ENCODE results near the gene NFATC2.

The NFATC2 gene

DNA sequence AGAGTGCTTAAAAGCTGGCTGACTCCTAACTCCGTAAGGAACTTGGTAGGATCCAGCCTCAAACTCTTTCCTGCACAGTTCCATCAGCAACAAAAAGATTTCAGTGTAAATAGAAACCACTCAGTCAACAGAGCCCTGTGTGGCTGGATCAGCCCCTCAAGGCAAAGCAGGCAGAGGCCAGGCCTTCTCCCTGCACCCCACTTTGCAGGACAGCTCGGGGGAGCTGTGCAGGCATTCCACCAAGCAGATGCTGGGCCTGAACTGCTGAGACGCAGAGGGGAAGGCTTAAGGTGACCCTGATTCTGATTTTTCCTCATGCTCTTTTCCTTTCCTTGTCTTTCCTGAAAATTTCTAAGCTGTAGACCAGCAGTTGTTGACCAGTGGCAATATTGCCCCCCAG lies 91.5 kb downstream of the NFATC2 start:
- no peak for DNase-seq (ENCODE audit: low spot score)

- DNase-seq (ENCODE audit: low spot score) = no peak
These were observed 92.3 kb downstream of the NFATC2 start for GRCh38 chr20:51450221-51450712.

DNA sequence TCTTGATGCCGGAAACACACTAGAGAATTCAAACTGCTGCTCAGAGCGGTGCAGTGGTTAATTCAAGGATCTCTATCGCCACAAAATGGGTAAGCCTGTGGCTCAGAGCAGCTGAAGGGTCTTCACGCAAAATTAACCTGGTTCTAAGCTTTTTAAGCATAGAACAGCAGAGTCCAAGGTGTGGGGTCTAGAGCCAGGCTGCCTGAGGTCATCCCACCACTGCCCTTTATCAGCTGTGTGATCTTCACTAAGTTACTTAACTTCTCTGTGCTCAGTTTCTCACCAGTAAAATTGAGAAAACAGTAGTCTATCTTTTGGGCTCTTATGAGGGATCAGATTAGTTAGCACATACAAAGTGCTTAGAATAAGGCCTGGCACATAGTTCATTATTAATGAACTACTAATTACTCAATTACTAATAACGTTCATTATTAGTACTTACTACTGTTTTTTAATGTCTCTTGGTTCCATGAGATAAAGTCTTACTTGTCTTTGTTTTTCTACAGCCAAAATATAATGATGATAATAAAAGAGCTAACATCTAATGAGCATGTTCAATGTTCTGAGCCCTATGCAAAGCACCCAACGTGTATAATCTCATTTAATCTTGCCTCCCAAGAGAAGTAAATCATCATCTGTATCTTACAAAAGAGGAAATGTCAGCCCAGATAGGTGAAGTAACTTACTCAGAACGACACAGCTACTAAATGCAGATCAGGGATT lies 92.9 kb downstream of the NFATC2 start:
- no peak for DNase-seq (ENCODE audit: low spot score)

GRCh38 chr20:51447765-51448148 lies 94.8 kb downstream of the NFATC2 start:
- DNase-seq (ENCODE audit: low spot score) = no peak

- no peak for DNase-seq (ENCODE audit: low spot score)
These were observed 95.3 kb downstream of the NFATC2 start for GRCh38 chr20:51447097-51447764.

DNA sequence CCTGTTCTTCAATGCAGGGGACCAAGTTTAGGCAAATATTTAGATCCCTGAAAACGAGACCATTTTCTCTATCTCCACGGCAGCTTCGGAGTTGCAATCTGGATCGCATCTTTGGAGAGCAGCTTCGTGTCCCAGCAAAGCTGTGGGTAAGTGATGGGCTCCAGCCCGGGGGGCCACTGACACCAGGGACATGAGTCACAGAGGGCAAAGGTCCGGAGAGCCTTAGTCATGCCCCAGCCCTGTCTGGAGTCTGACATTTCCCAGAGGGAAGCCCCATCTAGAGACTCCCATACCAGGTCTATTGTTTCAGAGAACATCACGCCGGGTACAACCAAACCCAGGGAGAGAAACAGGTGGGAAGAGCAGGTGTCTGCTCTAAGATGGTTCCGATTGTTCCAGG lies 95.9 kb downstream of the NFATC2 start:
- DNase-seq (ENCODE audit: low spot score) = peak; percentile 55

GRCh38 chr20:51446230-51446629 lies 96.3 kb downstream of the NFATC2 start:
- no peak for DNase-seq (ENCODE audit: low spot score)

GRCh38 chr20:51445591-51445990 lies 96.9 kb downstream of the NFATC2 start:
- no peak for DNase-seq (ENCODE audit: low spot score)

DNA sequence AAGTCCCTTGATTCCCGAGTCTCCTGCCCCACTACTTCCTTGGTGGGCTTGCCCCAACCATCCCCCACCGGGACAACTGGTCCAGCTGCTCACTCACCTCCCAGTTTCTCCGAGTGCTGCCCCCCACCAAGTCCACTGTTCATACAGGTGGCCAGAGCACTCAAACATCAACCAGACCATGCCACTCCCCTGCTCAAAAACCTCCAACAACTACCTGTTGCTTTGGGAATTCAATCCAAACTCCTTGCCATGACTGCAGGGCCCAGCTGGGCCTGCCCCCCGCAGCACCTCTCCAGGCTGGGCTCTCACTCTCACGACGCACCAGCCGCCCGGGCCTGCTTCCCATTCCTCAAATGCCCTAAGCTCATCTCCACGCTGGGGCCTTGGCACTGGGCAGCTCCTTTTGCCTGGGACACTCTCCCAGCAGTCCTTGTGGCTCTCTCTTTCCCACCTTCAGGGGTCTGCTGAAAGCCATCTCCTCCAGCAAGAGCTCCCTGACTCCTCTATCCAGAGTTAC lies 97.5 kb downstream of the NFATC2 start:
- DNase-seq (ENCODE audit: low spot score) = no peak

DNA sequence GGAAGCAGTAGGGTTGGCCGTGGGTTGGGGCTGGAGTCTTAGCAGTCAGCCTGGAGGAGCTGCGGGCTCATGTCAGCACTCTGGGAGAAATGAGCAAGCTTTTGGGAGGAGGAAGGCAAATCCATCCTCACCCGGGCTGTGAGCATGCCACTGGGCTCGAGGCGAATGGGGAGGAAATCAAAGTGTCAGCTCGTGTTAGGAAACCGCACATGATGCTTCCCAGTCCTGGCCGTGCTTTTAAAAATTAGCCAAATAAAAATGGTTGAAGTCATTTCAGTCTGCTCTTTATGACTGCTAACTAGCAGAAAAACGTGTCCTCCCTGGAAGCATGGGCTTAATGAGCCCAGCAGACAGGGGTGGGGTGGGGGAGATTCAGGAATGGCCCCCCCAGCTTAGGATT lies 98.1 kb downstream of the NFATC2 start:
- no peak for DNase-seq (ENCODE audit: low spot score)

- DNase-seq (ENCODE audit: low spot score) = no peak
These were observed 99.9 kb downstream of the NFATC2 start for GRCh38 chr20:51442602-51443001.

- DNase-seq (ENCODE audit: low spot score) = no peak
These were observed 101.9 kb downstream of the NFATC2 start for GRCh38 chr20:51440589-51440988.

DNA sequence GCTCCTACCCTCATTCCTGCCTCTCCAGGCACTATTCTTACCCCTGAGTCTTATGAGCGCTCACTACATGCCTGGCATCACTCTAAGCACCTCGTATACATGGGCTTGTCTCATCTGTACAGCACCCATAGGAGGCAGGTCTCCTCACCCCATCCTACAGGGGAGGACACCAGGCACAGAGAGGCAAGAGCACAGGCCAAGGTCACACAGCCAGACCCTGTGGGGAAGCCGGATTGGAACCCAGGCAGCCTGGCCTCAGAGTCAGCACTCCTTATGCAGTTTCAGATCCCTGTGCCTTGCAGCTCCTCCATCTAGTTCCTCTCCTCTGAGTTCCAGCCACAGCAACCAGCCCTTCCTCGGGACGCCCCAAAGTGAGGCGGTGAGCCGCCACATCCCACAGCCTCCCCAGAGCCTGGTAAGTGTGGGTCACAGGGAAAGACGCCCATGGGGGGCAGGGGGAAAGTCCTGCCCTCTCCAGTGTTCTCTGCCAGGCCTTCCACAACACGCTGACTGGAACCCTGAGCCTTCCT lies 103.3 kb downstream of the NFATC2 start:
- DNase-seq (ENCODE audit: low spot score) = no peak

- no peak for DNase-seq (ENCODE audit: low spot score)
These were observed 104.4 kb downstream of the NFATC2 start for GRCh38 chr20:51438136-51438535.

- DNase-seq (ENCODE audit: low spot score) = no peak
These were observed 105.2 kb downstream of the NFATC2 start for GRCh38 chr20:51437182-51437924.

- no peak for DNase-seq (ENCODE audit: low spot score)
These were observed 107.8 kb downstream of the NFATC2 start for GRCh38 chr20:51434580-51435247.

DNA sequence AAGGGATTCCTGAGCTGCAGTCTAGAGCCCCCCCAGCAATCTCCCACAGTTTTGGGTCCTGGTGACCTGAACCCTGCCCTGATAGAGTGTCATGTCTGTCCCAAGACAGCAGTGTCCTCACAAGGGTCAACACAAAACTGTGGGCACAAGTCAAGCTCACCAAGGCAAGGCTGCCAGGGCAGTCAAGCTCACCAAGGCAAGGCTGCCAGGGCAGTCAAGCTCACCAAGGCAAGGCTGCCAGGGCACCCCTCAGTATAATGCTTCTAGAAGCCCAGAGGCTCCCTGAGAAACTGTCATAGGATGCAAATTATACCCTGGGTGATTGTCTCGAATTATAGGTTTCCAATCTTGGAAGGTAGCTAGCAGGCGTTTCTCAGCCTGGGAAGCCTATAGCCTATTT lies 108.5 kb downstream of the NFATC2 start:
- no peak for DNase-seq (ENCODE audit: low spot score)

DNA sequence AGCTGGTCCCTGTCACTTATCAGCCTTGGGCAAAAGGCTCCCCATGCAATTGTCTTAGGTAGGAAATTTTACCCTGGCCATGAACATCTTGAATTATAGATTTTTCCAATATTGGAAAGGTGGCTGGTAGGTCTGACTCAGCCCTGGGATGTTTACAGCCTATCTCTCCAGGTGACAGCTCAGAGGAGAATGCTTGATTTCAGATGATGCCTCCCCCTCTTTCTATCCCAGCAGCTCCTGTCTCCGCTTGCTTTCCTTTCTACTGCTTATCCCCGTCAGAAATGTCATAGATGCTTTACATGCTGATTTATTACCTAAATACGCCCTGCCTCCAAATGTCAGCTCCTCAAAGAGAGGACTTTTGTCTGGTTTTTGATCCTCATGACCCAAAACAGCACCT lies 109.6 kb downstream of the NFATC2 start:
- DNase-seq (ENCODE audit: low spot score) = no peak

- DNase-seq (ENCODE audit: low spot score) = no peak
These were observed 110.2 kb downstream of the NFATC2 start for GRCh38 chr20:51432251-51432784.

- DNase-seq (ENCODE audit: low spot score) = no peak
These were observed 111.2 kb downstream of the NFATC2 start for GRCh38 chr20:51431321-51431720.

- peak; percentile 44 for DNase-seq (ENCODE audit: low spot score)
These were observed 112.1 kb downstream of the NFATC2 start for GRCh38 chr20:51430198-51430950.
